GM23338 (cell line): ENCODE measurements around the gene HTN1.

Experiments
- CREB1 ChIP-seq: fragments of 250-450 bp; sonication (Bioruptor Pico); IDR thresholded peaks from 2 replicates; pipeline ENCODE4 v1.5.0; 2020; ENCODE audit warnings: low read depth, mild to moderate bottlenecking, moderate library complexity
- CTCF ChIP-seq, 2 experiments: fragments of 200-600 bp in 1 of 2; sonication (generic) in 1 of 2; conservative IDR thresholded peaks; 2 replicates each; pipeline versions ENCODE4 v1.5.1 to v1.6.1; 2016 to 2017; ENCODE audit warnings: antibody characterized with exemption in 2 of 2, low read depth in 2 of 2, mild to moderate bottlenecking in 2 of 2, moderate library complexity in 1 of 2
- EZH2 ChIP-seq: fragments of 200-600 bp; sonication (generic); IDR thresholded peaks from one replicate; pipeline ENCODE4 v1.8.0; 2017; ENCODE audit warnings: antibody characterized with exemption, mild to moderate bottlenecking, low read depth; ENCODE audit not compliant: unreplicated experiment
- EZH2phosphoT487 ChIP-seq: fragments of 200-600 bp; sonication (generic); IDR thresholded peaks from one replicate; pipeline ENCODE4 v1.8.1; 2018; ENCODE audit warnings: antibody characterized with exemption; ENCODE audit not compliant: unreplicated experiment
- JUNB ChIP-seq: IDR thresholded peaks from one replicate; pipeline ENCODE4 v1.6.1; 2016; ENCODE audit warnings: antibody characterized with exemption; ENCODE audit not compliant: unreplicated experiment
- NANOG ChIP-seq: IDR thresholded peaks from 2 replicates; pipeline ENCODE4 v1.6.1; 2016; ENCODE audit warnings: antibody characterized with exemption, borderline replicate concordance
- POLR2AphosphoS5 ChIP-seq: IDR thresholded peaks from 2 replicates; pipeline ENCODE4 v1.6.1; 2016; ENCODE audit warnings: antibody characterized with exemption, low read depth
- TF ChIP-seq, protein P1 (sequence below): fragments of 250-450 bp; sonication (Bioruptor Pico); IDR thresholded peaks from 2 replicates; pipeline ENCODE4 v1.5.0; 2020; ENCODE audit warnings: mild to moderate bottlenecking, moderate library complexity
- TF ChIP-seq, protein P2 (sequence below): IDR thresholded peaks from one replicate; pipeline ENCODE4 v1.6.1; 2018; ENCODE audit warnings: antibody characterized with exemption; ENCODE audit not compliant: unreplicated experiment

DNA sequence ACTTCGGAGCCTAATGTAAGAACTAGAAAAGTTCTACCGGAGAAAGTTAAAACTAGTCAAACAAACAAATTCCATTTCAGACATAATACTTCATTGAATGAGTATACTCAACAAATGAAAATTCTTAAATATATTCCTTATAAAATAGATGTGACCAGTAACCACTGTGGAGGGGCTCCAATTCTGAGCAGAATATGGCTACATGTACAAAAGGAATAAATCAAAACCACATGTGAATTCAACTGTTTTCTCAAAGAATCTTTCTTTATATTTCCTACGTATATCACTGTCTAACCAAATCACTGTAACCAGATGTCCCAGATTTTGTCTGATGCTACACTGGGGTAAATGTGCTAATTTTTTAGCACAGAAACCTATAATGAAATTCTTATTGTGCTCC lies 49.0 kb downstream of the HTN1 start:
- no peak for TF ChIP-seq EZH2phosphoT487
- TF ChIP-seq CTCF (conservative IDR thresholded peaks at IDR 0.05; ENCODE audit: low read depth in 2 of 2), result no peak
- TF ChIP-seq CREB1 (CRISPR knock-in tag), result no peak
- TF ChIP-seq EZH2, result no peak
- no peak for TF ChIP-seq POLR2AphosphoS5
- TF ChIP-seq, protein P1, sequence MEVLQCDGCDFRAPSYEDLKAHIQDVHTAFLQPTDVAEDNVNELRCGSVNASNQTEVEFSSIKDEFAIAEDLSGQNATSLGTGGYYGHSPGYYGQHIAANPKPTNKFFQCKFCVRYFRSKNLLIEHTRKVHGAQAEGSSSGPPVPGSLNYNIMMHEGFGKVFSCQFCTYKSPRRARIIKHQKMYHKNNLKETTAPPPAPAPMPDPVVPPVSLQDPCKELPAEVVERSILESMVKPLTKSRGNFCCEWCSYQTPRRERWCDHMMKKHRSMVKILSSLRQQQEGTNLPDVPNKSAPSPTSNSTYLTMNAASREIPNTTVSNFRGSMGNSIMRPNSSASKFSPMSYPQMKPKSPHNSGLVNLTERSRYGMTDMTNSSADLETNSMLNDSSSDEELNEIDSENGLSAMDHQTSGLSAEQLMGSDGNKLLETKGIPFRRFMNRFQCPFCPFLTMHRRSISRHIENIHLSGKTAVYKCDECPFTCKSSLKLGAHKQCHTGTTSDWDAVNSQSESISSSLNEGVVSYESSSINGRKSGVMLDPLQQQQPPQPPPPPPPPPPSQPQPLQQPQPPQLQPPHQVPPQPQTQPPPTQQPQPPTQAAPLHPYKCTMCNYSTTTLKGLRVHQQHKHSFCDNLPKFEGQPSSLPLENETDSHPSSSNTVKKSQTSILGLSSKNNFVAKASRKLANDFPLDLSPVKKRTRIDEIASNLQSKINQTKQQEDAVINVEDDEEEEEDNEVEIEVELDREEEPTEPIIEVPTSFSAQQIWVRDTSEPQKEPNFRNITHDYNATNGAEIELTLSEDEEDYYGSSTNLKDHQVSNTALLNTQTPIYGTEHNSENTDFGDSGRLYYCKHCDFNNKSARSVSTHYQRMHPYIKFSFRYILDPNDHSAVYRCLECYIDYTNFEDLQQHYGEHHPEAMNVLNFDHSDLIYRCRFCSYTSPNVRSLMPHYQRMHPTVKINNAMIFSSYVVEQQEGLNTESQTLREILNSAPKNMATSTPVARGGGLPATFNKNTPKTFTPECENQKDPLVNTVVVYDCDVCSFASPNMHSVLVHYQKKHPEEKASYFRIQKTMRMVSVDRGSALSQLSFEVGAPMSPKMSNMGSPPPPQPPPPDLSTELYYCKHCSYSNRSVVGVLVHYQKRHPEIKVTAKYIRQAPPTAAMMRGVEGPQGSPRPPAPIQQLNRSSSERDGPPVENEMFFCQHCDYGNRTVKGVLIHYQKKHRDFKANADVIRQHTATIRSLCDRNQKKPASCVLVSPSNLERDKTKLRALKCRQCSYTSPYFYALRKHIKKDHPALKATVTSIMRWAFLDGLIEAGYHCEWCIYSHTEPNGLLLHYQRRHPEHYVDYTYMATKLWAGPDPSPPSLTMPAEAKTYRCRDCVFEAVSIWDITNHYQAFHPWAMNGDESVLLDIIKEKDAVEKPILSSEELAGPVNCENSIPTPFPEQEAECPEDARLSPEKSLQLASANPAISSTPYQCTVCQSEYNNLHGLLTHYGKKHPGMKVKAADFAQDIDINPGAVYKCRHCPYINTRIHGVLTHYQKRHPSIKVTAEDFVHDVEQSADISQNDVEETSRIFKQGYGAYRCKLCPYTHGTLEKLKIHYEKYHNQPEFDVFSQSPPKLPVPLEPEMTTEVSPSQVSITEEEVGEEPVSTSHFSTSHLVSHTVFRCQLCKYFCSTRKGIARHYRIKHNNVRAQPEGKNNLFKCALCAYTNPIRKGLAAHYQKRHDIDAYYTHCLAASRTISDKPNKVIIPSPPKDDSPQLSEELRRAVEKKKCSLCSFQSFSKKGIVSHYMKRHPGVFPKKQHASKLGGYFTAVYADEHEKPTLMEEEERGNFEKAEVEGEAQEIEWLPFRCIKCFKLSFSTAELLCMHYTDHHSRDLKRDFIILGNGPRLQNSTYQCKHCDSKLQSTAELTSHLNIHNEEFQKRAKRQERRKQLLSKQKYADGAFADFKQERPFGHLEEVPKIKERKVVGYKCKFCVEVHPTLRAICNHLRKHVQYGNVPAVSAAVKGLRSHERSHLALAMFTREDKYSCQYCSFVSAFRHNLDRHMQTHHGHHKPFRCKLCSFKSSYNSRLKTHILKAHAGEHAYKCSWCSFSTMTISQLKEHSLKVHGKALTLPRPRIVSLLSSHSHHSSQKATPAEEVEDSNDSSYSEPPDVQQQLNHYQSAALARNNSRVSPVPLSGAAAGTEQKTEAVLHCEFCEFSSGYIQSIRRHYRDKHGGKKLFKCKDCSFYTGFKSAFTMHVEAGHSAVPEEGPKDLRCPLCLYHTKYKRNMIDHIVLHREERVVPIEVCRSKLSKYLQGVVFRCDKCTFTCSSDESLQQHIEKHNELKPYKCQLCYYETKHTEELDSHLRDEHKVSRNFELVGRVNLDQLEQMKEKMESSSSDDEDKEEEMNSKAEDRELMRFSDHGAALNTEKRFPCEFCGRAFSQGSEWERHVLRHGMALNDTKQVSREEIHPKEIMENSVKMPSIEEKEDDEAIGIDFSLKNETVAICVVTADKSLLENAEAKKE (CRISPR knock-in tag), result no peak
- TF ChIP-seq, protein P2, sequence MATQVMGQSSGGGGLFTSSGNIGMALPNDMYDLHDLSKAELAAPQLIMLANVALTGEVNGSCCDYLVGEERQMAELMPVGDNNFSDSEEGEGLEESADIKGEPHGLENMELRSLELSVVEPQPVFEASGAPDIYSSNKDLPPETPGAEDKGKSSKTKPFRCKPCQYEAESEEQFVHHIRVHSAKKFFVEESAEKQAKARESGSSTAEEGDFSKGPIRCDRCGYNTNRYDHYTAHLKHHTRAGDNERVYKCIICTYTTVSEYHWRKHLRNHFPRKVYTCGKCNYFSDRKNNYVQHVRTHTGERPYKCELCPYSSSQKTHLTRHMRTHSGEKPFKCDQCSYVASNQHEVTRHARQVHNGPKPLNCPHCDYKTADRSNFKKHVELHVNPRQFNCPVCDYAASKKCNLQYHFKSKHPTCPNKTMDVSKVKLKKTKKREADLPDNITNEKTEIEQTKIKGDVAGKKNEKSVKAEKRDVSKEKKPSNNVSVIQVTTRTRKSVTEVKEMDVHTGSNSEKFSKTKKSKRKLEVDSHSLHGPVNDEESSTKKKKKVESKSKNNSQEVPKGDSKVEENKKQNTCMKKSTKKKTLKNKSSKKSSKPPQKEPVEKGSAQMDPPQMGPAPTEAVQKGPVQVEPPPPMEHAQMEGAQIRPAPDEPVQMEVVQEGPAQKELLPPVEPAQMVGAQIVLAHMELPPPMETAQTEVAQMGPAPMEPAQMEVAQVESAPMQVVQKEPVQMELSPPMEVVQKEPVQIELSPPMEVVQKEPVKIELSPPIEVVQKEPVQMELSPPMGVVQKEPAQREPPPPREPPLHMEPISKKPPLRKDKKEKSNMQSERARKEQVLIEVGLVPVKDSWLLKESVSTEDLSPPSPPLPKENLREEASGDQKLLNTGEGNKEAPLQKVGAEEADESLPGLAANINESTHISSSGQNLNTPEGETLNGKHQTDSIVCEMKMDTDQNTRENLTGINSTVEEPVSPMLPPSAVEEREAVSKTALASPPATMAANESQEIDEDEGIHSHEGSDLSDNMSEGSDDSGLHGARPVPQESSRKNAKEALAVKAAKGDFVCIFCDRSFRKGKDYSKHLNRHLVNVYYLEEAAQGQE, result no peak
- no peak for TF ChIP-seq NANOG
- TF ChIP-seq JUNB, result no peak
